ENCODE measurements around the gene SFXN3. TPM values are rescaled to one million over a fixed set of nuclear protein-coding genes. Genes with fewer than 3 reads are reported as not detected.

The SFXN3 gene
- total and polyA plus RNA-seq, 10 of the 15 experiments (the other 5 are each of a cell fraction or from before 2014, with no cell fraction given), result 0.05 to 11.3 (median 1.2) TPM

- Histone ChIP-seq H3K4me3 (peak overlapping the region; percentile 87), H3K4me1 (ENCODE audit: control insufficient read depth, insufficient read depth, low read length) (peaks cover 42% of the 10 kb centered on the region)
- WGBS (ENCODE audit: insufficient coverage, insufficient replicate concordance, low lambda C conversion rate, missing lambda C conversion rate), result 2% methylated on average over 20 of the region's 31 CpGs
- no peak for TF ChIP-seq IRF4 (IDR thresholded peaks at IDR 0.05; ENCODE audit: low read depth, low read length)
- TF ChIP-seq ATF7 (IDR thresholded peaks at IDR 0.05; ENCODE audit: low read depth), result no peak
- TF ChIP-seq SMAD5 (IDR thresholded peaks at IDR 0.05; ENCODE audit: low read depth), result no peak
- no peak for TF ChIP-seq IKZF2 (IDR thresholded peaks at IDR 0.05)
- TF ChIP-seq, protein P1, sequence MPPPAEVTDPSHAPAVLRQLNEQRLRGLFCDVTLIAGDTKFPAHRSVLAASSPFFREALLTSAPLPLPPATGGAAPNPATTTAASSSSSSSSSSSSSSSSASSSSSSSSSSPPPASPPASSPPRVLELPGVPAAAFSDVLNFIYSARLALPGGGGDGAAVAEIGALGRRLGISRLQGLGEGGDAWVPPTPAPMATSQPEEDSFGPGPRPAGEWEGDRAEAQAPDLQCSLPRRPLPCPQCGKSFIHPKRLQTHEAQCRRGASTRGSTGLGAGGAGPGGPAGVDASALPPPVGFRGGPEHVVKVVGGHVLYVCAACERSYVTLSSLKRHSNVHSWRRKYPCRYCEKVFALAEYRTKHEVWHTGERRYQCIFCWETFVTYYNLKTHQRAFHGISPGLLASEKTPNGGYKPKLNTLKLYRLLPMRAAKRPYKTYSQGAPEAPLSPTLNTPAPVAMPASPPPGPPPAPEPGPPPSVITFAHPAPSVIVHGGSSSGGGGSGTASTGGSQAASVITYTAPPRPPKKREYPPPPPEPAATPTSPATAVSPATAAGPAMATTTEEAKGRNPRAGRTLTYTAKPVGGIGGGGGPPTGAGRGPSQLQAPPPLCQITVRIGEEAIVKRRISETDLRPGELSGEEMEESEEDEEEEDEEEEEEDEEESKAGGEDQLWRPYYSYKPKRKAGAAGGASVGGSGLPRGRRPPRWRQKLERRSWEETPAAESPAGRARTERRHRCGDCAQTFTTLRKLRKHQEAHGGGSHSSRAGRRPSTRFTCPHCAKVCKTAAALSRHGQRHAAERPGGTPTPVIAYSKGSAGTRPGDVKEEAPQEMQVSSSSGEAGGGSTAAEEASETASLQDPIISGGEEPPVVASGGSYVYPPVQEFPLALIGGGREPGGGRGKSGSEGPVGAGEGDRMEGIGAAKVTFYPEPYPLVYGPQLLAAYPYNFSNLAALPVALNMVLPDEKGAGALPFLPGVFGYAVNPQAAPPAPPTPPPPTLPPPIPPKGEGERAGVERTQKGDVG (CRISPR knock-in tag; IDR thresholded peaks at IDR 0.05), result no peak
- TF ChIP-seq RB1 (IDR thresholded peaks at IDR 0.05; ENCODE audit: borderline replicate concordance), result no peak
- no peak for TF ChIP-seq EZH2 (IDR thresholded peaks at IDR 0.05; ENCODE audit: borderline replicate concordance, control insufficient read depth, low read depth, low read length)
- TF ChIP-seq E2F8 (IDR thresholded peaks at IDR 0.05; ENCODE audit: low read depth, partially characterized antibody), result no peak
- no peak for TF ChIP-seq JUNB (IDR thresholded peaks at IDR 0.05)
- no peak for TF ChIP-seq ZNF24 (IDR thresholded peaks at IDR 0.05)
- no peak for TF ChIP-seq CUX1 (IDR thresholded peaks at IDR 0.05; ENCODE audit: insufficient replicate concordance, low read depth, low read length)
- TF ChIP-seq TCF3 (IDR thresholded peaks at IDR 0.05; ENCODE audit: borderline replicate concordance, insufficient read depth, low read depth, low read length), result no peak
- no peak for TF ChIP-seq POU2F2 (IDR thresholded peaks at IDR 0.05; ENCODE audit: borderline replicate concordance, low read depth, low read length)
These were observed 35.9 kb downstream of the SFXN3 start for GRCh38 chr10:101066896-101067355.

More at GRCh38 chr10:101066896-101067355, 35.9 kb downstream of the SFXN3 start:
- intact Hi-C loops (cut with micrococcal nuclease; ENCODE audit: unreplicated experiment), result loop anchor here (5.0 kb wide), 1 partner anchor 35 kb away; the partner anchor contains the start of genes PDZD7 and SFXN3
- ChIA-PET SMC1A (ENCODE audit: uncharacterized antibody, unreplicated experiment) (interaction anchor here (0.7 to 4.3 kb wide), 8 partner anchors 9 to 75 kb away, joined by 3 to 36 read pairs (median 5); partner anchors contain the start of genes PDZD7 and SFXN3), POLR2A (interaction anchor here (0.9 to 1.3 kb wide), 4 partner anchors 8 to 35 kb away, joined by 3 to 5 read pairs (median 4); no protein-coding TSS in a partner anchor), RAD21 (ENCODE audit: unreplicated experiment) (interaction anchor here (0.8 to 6.1 kb wide), 10 partner anchors 8 to 75 kb away, joined by 3 to 70 read pairs (median 8); no protein-coding TSS in a partner anchor), CTCF (interaction anchor here (0.5 to 23.4 kb wide), 9 partner anchors 11 to 75 kb away, joined by 3 to 885 read pairs (median 6); partner anchors contain the start of gene KAZALD1)
- Histone ChIP-seq H4K20me1 (ENCODE audit: control insufficient read depth, insufficient read depth) (no peaks in the 10 kb centered on the region), H3K9me3 (replicated peaks; ENCODE audit: control insufficient read depth, insufficient read depth, low read length) (no peaks in the 10 kb centered on the region), H3K27ac (ENCODE audit: control insufficient read depth, insufficient read depth) (no peak overlapping the region), H3K79me2 (ENCODE audit: control insufficient read depth, insufficient read depth, low read length) (peaks cover 5% of the 10 kb centered on the region), H3K9ac (ENCODE audit: control insufficient read depth, insufficient read depth, low read length) (peak overlapping the region; percentile 62; the same call in 1 of the 2 replicates), H3K36me3 (ENCODE audit: control insufficient read depth in 2 of 2, insufficient read depth in 2 of 2, low read length in 1 of 2) (no peaks in the 10 kb centered on the region), H3K27me3 (replicated peaks in 1 of 2; ENCODE audit: control insufficient read depth in 2 of 2, insufficient read depth in 2 of 2, low read length in 1 of 2) (peaks cover 2 to 3% of the 10 kb centered on the region in 2 experiments; a peak in 1 of 4 replicates), H2AFZ (ENCODE audit: control insufficient read depth, low read depth, low read length) (peak overlapping the region; percentile 95), H3K4me2 (ENCODE audit: control insufficient read depth, insufficient read depth) (peak overlapping the region; percentile 99)
- BruUV-seq (replicated peaks), result no TSS peak
- DNase-seq (ENCODE audit: low read depth, low spot score) (no peak), ATAC-seq (no peak), FAIRE-seq (no peak)
- in situ Hi-C loops (cut with MboI), result no loop called here
